GM12875 (cell line): ENCODE results near the gene MDM1.

Experiments
- H3K4me3 ChIP-seq: one replicate; pipeline ENCODE4 v1.5.1; 2011; ENCODE audit warnings: low read depth, low read length, control low read depth
- CTCF ChIP-seq: IDR thresholded peaks from 2 replicates; pipeline ENCODE4 v1.5.1; 2011; ENCODE audit warnings: low read depth, mild to moderate bottlenecking, control low read depth, inconsistent platforms, low read length, moderate library complexity, borderline replicate concordance; ENCODE audit not compliant: insufficient read depth

MDM1 gene

GRCh38 chr12:68356060-68356695 is 24.0 kb upstream of the MDM1 start:
- H3K4me3 ChIP-seq = no peak overlapping the region
- no peak for TF ChIP-seq CTCF

- TF ChIP-seq CTCF = no peak
- H3K4me3 ChIP-seq = no peak overlapping the region
Observed at GRCh38 chr12:68354977-68355541, 22.9 kb upstream of the MDM1 start.

GRCh38 chr12:68352067-68352466 is 19.9 kb upstream of the MDM1 start:
- no peak overlapping the region for H3K4me3 ChIP-seq
- no peak for TF ChIP-seq CTCF

- no peak overlapping the region for H3K4me3 ChIP-seq
- no peak for TF ChIP-seq CTCF
Observed at GRCh38 chr12:68350753-68351152, 18.6 kb upstream of the MDM1 start.

GRCh38 chr12:68349921-68350606 is 17.9 kb upstream of the MDM1 start:
- TF ChIP-seq CTCF = no peak
- no peak overlapping the region for H3K4me3 ChIP-seq

- H3K4me3 ChIP-seq = no peak overlapping the region
- TF ChIP-seq CTCF = no peak
Observed at GRCh38 chr12:68349220-68349621, 17.1 kb upstream of the MDM1 start.

GRCh38 chr12:68348419-68348818 is 16.3 kb upstream of the MDM1 start:
- no peak for TF ChIP-seq CTCF

More at GRCh38 chr12:68348419-68348818, 16.3 kb upstream of the MDM1 start:
- no peak overlapping the region for H3K4me3 ChIP-seq
